ENCODE measurements around the gene FBLIM1.

The FBLIM1 gene

DNA sequence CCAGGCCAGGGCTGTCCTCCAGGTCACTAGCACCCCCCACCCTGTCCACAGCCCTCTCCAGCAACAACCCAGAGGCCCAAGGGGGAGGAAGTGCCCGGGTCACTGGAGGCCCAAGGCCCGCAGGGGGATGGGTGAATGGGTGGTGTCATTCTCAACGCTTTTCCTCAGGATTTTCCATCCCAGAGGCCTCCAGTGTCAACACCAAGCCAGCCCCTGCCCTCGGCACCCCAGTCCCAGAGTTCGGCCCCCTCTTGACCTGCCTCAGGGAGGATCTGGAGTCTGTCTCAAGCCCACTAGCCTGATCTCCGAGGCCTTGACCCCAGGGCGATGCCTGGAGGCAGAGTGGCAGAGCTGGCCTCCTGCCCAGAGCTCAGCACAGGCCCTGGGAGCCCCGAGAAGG lies 11.2 kb upstream of the FBLIM1 start:
- no peaks in the 10 kb centered on the region for H3K36me3 ChIP-seq (replicated peaks)
- no peak overlapping the region for H3K4me3 ChIP-seq (ENCODE audit: low read depth, low read length)
- in situ Hi-C loops (cut with HindIII; ENCODE audit: low pct_ligation_motif_present, low sequenced_read_pairs), result no loop called here
- H3K27ac ChIP-seq, result no peak overlapping the region
- H3K27me3 ChIP-seq (replicated peaks), result no peaks in the 10 kb centered on the region
- DNase-seq, result no peak
- TF ChIP-seq, protein P1, sequence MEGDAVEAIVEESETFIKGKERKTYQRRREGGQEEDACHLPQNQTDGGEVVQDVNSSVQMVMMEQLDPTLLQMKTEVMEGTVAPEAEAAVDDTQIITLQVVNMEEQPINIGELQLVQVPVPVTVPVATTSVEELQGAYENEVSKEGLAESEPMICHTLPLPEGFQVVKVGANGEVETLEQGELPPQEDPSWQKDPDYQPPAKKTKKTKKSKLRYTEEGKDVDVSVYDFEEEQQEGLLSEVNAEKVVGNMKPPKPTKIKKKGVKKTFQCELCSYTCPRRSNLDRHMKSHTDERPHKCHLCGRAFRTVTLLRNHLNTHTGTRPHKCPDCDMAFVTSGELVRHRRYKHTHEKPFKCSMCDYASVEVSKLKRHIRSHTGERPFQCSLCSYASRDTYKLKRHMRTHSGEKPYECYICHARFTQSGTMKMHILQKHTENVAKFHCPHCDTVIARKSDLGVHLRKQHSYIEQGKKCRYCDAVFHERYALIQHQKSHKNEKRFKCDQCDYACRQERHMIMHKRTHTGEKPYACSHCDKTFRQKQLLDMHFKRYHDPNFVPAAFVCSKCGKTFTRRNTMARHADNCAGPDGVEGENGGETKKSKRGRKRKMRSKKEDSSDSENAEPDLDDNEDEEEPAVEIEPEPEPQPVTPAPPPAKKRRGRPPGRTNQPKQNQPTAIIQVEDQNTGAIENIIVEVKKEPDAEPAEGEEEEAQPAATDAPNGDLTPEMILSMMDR (IDR thresholded peaks at IDR 0.05; ENCODE audit: low read depth, low read length, missing control alignments), result no peak

DNA sequence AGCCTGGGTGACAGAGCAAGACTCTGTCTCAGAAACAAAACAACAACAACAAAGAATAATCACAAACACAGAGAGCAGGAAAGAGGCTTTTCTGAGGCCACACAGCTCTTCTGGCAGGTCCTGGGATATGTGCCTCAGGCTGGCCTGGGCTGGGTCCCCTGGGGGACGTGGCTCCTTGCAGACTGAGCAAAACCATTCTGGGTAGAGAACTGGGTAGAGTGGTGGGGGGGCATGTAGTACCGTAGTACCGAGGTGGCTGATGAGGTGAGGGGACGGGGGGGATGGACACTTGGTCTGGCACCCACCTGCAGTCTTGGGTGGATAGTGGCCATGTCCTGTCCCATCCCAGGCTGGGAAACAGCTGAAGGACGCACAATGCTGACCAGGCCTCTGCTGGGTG lies 10.3 kb upstream of the FBLIM1 start:
- in situ Hi-C loops (cut with HindIII; ENCODE audit: low pct_ligation_motif_present, low sequenced_read_pairs), result no loop called here
- no peak for DNase-seq
- no peaks in the 10 kb centered on the region for H3K27me3 ChIP-seq (replicated peaks)
- H3K36me3 ChIP-seq (replicated peaks), result no peaks in the 10 kb centered on the region
- no peak overlapping the region for H3K4me3 ChIP-seq (ENCODE audit: low read depth, low read length)
- TF ChIP-seq, protein P1 (IDR thresholded peaks at IDR 0.05; ENCODE audit: low read depth, low read length, missing control alignments), result no peak
- no peak overlapping the region for H3K27ac ChIP-seq

DNA sequence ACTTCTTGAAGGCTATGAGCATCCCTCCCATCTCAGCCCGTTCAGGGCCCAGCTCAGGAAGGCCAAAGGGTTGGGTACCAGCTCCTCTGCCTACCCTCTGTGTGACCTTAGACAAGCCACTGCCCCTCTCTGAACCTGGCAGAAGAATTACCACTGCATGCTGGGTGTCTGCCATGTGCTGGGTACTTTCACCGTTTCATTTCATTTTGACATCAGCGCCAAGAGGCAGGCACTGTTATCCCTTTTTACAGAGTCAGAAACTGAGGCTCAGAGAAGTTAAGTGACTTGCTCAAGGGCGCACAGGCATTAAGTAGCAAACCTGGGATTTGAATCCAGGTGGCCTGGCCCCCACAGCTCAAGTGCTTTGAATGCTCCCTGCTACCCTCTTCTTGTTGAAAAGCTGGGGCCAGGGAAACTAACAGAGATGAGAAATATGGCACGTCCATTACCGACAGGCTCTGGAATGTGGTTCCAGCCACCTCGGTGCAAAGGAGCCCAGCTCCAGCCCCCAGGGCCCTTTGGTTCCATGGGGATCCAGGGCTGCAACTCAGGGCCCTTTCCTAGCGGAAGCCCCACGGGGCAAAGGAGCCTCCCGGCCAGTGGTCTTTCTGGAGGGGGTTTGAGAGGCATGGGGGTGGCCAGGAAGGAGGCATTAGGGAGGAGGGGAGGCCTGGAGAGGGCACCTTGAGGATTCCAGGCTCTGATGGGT lies 9.8 kb upstream of the FBLIM1 start:
- in situ Hi-C loops (cut with HindIII; ENCODE audit: low pct_ligation_motif_present, low sequenced_read_pairs), result no loop called here

DNA sequence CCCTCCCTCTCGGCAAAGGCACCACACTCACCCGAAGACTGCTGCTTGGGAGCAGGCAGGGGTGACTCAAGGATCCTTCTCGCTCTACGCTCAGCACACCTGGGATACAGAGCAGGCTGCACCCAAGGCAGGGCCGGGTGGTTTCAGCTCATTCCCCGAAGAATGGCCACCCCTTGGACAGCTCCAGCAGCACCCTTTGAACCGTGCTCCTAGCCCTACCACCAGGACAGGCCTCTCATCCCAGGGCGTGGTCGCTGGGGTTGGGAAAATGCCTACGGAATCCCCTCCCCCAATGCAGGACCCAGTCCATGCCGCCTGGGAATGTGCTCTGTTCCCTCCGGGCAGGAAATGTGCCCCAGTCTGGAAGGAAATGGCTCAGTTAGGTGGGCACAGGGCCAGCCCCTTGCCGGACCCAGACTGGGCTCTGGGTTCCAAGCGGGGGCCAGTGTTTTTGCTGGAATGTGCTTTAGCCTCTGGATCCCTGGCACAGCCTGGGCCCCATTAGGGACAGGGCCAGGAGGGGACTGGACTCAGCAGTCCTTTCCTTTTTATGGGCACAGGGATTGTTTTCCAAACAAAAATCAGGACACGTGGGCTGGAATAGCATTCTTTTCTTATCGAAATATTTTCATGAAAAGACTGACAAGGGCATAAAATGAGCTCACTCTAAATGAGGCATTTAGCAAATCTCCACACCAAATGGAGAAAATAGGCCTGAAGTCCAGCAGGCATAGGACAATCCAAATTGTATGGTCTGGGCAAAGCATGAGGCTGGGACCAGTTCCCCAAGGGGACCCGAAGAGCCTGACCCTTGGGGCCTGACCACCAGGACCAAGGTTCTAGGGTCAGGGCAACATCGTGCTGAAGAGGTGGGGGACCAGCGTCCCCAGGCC lies 8.9 kb upstream of the FBLIM1 start:
- in situ Hi-C loops (cut with HindIII; ENCODE audit: low pct_ligation_motif_present, low sequenced_read_pairs), result no loop called here
- Histone ChIP-seq H3K27ac (no peak overlapping the region), H3K27me3 (replicated peaks) (no peaks in the 10 kb centered on the region), H3K4me3 (ENCODE audit: low read depth, low read length) (no peak overlapping the region), H3K36me3 (replicated peaks) (no peaks in the 10 kb centered on the region)
- DNase-seq, result no peak
- TF ChIP-seq, protein P1 (IDR thresholded peaks at IDR 0.05; ENCODE audit: low read depth, low read length, missing control alignments), result no peak

More for the DNA sequence above, 9.8 kb upstream of the FBLIM1 start:
- Histone ChIP-seq H3K36me3 (replicated peaks) (no peaks in the 10 kb centered on the region), H3K27me3 (replicated peaks) (no peaks in the 10 kb centered on the region), H3K4me3 (ENCODE audit: low read depth, low read length) (no peak overlapping the region), H3K27ac (no peak overlapping the region)
- TF ChIP-seq, protein P1 (IDR thresholded peaks at IDR 0.05; ENCODE audit: low read depth, low read length, missing control alignments), result no peak
- DNase-seq, result no peak

DNA sequence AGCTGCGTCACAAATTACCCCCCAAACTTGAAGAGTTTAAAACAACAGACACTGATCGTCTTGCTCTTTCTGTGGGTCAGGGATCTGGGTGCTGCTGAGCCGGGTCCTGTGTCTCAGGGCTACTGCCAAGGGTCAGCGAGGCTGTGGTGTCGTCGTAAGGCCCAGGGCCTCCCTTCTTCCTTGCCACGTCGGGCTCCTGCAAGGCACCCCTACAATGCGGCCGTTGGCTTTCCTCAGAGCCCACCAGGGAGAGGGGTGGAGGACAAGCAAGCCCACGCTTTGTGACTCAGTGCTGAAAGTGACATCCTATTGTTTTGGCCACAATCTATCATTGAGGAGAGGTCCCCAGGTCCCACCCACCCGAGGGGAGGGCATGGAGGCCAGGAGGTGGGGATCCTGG lies 7.7 kb upstream of the FBLIM1 start:
- no peak overlapping the region for H3K4me3 ChIP-seq (ENCODE audit: low read depth, low read length)
- in situ Hi-C loops (cut with HindIII; ENCODE audit: low pct_ligation_motif_present, low sequenced_read_pairs), result no loop called here
- H3K36me3 ChIP-seq (replicated peaks), result no peaks in the 10 kb centered on the region
- no peak overlapping the region for H3K27ac ChIP-seq
- no peak for DNase-seq
- TF ChIP-seq, protein P1 (IDR thresholded peaks at IDR 0.05; ENCODE audit: low read depth, low read length, missing control alignments), result no peak
- no peaks in the 10 kb centered on the region for H3K27me3 ChIP-seq (replicated peaks)
